NCI-H128 (cell line): ENCODE results near the gene SH3D19.
"Not testable (repeated sequence)": the region's sequence is repeated elsewhere in the genome, so short reads cannot be mapped to it uniquely, and the experiment has no call there.

Experiments
- DNase-seq: peaks from one replicate; lab custom pipeline; 2025; ENCODE audit not compliant: unreplicated experiment; lab: John Stamatoyannopoulos, UW

SH3D19 gene

DNA sequence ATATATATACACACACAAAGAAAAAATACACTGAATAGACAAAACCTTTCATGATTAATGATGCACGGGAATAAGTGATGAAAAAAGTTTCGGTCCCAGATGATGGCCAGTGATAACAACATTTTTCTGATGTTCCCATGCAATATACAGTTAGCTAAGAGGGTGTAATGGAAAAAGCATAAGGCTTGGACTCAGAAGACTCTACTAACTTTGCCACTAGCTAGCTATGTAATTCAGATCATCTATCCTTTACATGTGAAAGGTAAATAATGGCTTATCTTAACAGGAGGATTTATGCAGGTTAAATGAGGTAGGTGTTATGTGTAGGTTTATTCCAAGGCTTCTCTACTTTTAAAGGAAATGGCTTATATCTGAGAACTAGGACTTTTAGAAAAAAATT lies 221.6 kb downstream of the SH3D19 start:
- no peak for DNase-seq

DNA sequence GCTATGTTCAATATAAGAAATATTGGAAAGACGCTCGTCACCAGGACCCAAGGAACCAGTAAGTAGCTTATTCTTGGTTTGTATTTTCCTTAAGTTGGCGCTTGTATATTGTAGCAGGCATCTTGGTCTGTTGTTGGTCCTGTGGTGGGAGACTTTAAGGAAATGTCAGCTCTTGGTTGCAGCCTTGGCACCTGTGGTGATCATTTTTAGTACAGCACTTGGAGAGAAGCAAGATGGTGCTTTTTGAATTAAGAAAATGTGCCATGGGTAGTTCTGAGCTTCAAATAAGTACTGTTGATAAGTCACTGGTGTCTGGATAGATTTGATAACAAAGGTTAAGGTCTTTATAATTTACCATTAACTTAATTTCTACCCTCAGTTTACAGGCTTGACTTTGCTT lies 224.9 kb downstream of the SH3D19 start:
- DNase-seq, result no peak

DNA sequence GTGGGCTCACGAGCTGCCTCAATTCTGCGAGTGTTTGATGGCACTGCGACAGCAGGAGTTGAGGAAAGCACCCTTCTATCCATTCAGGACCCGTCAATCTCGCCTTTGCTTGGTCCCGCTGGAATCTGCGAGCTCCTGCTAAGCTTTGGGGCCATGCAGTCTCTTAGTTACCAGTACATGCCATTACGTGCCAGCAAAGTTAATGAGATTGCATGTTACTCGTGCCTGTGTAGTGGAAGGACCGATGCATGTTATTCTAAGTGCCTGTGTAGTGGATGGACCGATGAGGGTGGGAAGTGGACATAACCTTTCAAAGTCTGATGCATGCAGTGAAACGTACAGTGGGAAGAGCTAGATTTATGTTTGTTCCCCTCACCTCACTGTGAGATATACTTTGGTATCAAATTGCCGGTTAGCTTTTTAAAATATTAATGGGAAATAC lies 225.4 kb downstream of the SH3D19 start:
- DNase-seq, result no peak

DNA sequence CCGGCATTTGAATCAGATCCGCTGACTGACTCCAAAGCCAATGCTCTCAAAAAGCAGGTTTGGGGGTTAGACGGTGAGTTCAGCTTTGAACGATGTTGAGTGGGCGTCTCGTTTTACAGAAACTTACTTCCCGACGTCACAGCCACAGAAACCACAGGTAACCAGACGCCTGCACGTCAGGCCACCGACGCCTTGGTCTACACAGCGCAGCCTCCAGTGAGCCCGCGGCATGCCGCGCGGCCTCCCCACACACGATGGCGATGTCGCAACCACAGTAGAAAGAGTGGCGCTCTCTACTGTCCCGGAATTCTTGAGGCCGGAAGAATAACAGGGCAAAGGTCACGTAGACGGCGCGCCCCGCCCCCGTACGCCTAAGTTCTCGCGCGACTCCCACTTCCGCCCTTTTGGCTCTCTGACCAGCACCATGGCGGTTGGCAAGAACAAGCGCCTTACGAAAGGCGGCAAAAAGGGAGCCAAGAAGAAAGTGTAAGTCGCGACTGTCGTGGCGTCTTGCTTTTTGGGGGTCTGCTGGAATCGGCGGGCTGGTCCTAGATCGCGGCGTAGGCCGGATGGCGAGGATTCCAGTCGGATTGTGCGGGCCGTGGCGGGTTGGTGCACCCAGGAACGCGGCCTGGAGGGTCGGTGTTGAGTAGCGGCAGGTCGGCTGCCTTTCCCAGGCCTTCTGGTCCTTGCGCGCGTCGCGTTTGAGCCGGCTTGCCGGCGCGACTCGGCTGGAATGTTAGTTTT lies 226.0 kb downstream of the SH3D19 start, which contains the start of gene RPS3A:
Gene RPS3A (plus strand): TSS at position 400 of the 747 bp plus-strand sequence. CDS start 25 bp downstream, at position 425.
- DNase-seq, result peak; percentile 89

DNA sequence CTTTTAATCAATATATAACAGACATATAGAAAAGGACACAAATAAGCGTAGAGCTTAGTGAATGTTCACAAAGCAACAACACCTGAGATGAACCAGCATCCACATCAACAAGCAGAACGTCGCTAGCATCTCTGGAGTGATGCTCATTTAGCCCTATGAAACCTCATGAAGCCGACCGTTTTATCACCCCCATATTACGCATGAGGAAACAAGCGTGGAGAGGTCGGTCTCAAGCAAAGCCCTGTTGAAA lies 226.5 kb downstream of the SH3D19 start:
- DNase-seq, result no peak

DNA sequence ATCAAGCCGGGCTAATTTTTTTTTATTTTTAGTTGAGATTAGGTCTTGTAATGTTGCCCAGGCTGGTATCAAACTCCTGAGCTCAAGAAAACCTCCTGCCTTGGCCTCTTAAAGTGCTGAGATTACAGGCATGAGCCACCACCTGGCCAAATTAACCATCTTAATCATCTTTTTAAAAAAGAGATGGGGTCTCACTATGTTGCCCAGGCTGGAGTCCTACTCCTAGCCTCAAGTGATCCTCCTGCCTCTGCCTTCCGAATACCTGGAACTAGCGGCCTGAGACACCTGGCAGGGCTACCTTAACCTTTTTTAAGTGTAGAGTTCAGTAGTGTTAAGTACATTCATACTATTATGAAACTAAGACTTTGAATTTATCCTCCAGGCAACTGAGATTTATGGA lies 227.6 kb downstream of the SH3D19 start:
- no peak for DNase-seq

DNA sequence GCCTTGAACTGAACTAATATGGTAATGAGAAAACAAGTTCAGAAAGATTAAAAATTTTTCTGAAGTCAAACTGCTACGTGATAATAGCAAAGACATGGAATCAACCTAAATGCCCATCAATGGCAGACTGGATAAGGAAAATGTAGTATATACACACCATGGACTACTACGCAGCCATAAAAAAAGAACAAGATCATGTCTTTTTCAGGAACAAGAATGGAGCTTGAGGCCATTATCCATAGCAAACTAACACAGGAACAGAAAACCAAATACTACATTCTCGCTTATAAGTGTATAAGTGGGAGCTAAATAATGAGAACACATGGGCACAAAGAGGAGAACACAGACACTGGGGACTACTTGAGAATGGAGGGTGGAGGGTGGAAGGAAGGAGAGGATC lies 230.3 kb downstream of the SH3D19 start:
- no peak for DNase-seq

DNA sequence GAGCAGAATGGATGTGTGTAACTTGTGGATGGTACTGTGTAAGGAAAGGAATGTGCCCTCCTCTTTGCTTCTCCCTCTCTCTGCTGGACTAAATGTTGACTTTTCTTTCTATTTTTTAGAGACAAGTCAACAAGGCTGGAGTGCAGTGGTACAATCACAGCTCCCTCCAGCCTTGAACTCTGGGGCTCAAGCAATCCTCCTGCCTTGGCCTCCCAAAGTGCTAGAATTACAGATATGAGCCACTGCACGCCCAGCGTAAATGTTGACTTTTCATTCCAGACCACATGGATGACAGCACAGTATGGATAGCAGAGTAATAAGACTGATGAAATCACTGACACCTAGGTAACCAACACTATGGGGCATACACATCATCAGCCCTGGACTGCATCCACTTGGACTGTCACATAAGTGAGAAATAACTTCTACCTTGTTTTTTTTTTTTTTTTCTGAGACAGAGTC lies 231.1 kb downstream of the SH3D19 start:
- no peak for DNase-seq

DNA sequence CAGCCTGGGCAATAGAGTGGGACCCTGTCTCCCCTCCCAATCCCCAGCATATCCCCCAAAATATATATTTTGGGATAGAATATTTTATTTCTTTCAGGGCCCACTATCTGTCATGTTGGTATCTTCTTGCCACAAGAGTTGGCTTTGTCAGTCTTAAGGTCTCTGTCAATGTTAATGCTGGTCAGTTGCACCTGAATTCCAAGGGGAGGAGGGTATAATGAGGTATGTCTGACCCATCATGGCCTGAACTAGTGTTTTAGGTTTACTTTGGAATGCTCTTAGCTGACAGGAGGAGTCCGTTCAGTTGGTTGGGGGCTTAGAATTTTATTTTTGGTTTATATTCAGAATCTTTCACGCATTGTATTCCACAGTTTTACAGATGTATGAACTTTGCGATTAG lies 232.2 kb downstream of the SH3D19 start:
- no peak for DNase-seq

DNA sequence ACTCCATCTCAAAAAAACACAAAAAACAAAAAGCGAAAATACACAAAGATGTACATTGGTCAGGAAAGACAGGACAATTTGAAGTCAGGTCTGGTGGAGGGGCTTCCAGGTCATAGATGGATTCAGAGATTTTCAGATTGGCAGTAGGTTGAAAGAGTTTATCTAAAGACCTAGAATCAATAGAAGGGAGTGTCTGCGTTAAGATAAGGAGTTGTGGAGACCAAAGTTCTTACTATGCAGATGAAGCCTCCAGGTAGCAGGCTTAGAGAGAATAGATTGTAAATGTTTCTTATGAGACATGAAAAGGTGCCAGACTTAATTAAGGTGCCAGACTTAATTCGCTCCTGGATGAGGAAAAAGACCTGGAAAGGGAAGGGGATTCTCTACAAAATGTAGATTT lies 232.9 kb downstream of the SH3D19 start:
- no peak for DNase-seq

DNA sequence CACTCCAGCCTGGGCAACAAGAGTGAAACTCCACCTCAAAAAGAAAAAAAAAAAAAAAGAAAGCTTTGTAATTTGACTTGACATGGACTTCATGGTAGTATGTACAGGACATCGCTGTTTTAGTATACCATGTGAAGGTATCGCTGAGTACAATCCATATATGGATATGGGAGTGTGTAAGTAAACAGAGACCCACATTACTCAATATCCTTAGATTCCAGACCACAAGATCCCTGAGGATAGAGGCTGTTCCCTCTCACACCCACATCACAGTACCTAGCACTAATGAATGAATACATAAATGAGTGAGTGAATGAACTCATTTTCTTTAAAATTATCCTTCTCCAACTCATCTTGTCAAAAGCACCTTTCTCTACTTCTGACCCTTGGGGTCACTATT lies 234.4 kb downstream of the SH3D19 start:
- no peak for DNase-seq

DNA sequence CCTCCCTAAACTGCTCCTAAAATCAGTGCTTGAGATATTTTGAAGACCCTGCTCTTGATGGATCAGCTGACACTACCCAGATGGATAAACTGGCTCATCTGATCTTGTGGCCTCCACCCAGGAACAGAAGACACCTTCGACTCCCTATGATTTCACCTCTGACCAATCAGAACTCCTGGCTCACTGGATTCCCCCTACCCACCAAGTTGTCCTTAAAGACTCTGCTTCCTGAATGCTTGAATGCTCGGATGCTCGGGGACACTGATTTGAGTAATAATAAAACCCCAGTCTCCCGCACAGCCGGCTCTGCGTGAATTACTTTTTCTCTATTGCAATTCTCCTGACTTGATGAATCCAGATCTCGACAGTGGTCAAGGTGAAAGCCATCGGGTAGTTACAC lies 237.9 kb downstream of the SH3D19 start:
- no peak for DNase-seq

DNA sequence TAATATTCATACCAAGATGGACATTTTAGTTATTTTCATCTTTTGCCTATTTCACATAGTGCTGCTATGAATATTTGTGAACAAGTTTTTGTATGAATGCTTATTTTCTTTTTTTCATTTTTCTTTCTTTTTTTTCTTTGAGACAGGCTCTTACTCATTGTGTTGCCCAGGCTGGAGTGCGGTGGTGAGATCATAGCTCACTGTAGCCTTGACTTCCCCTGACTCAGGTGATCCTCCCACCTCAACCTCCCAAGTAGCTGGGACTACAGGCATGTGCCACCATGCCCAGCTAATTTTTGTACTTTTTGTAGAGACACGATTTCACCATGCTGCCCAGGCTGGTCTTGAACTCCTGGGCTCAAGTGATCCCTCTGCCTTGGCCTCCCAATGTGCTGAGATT lies 247.4 kb downstream of the SH3D19 start:
- not testable (repeated sequence) for DNase-seq

DNA sequence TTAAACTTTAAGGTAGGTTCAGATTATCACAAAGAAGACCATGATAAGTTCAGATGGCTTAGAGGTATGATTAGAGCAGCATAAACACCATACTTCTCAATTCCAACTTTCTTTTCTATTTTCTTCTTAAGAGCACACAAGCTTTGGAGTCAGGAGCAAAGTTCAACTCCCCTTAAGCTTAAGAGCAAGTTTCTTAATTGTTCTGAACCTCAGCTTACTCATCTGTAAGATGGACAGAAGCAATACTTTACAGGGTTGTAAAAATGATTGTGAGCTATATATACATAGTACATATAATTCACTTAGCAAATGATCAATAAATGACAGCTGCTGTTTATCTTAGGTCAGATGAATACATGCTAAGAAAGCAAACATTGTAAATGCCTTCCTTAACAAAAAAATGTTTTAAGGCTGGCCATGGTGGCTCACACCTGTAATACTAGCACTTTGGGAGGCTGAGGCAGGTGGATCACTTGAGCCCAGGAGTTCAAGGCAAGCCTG lies 250.9 kb downstream of the SH3D19 start:
- no peak for DNase-seq
